ENCODE results near the gene ORM1. TPM values are rescaled to one million over a fixed set of nuclear protein-coding genes. Genes with fewer than 3 reads are reported as not detected.

Gene ORM1
- total RNA-seq, 6 experiments from 2014 or later, result 11,577 to 28,471 (median 22,756) TPM

GRCh38 chr9:114336157-114336556 lies 13.3 kb downstream of the ORM1 start:
- H3K36me3 ChIP-seq, result peaks cover 0 to 21% (median 3%) of the 10 kb centered on the region in 4 donors
- no peak for DNase-seq
- TF ChIP-seq CTCF (IDR thresholded peaks at IDR 0.05) (no peak), POLR2A (IDR thresholded peaks at IDR 0.05) (no peak)
- H3K9me3 ChIP-seq, result no peaks in the 10 kb centered on the region
- no peak for ATAC-seq
- intact Hi-C loops (cut with DNase I), result no loop called here
- no peak overlapping the region for H3K4me3 ChIP-seq
- H3K4me1 ChIP-seq, result no peaks in the 10 kb centered on the region
- H3K27me3 ChIP-seq, result no peaks in the 10 kb centered on the region
- 78% methylated on average over 9 of the region's 10 CpGs for WGBS (ENCODE audit: insufficient coverage, low coverage, low lambda C conversion rate, missing lambda C conversion rate)
- H3K27ac ChIP-seq, result no peak overlapping the region

- peaks cover 0 to 26% (median 1%) of the 10 kb centered on the region in 4 donors for H3K36me3 ChIP-seq
- DNase-seq (no peak), ATAC-seq (no peak)
- no peaks in the 10 kb centered on the region for H3K27me3 ChIP-seq
- intact Hi-C loops (cut with DNase I), result no loop called here
- H3K9me3 ChIP-seq, result no peaks in the 10 kb centered on the region
- no CpG with 5 or more reads among the region's 23 CpGs for WGBS (ENCODE audit: insufficient coverage, low coverage, low lambda C conversion rate, missing lambda C conversion rate)
- no peaks in the 10 kb centered on the region for H3K4me1 ChIP-seq
- no peak for TF ChIP-seq POLR2A (IDR thresholded peaks at IDR 0.05)
- TF ChIP-seq CTCF (IDR thresholded peaks at IDR 0.05), result no peak
- no peak overlapping the region for H3K27ac ChIP-seq
- no peak overlapping the region for H3K4me3 ChIP-seq
Measured at GRCh38 chr9:114336699-114337395, 13.9 kb downstream of the ORM1 start.

- 100% methylated on average over 1 of the region's 2 CpGs for whole genome bisulfite sequencing (ENCODE audit: insufficient coverage, low coverage, low lambda C conversion rate, missing lambda C conversion rate)
- DNase-seq (no peak), ATAC-seq (no peak)
- Histone ChIP-seq H3K36me3 (peaks cover 0 to 38% (median 1%) of the 10 kb centered on the region in 4 donors), H3K4me3 (no peak overlapping the region), H3K4me1 (no peaks in the 10 kb centered on the region), H3K27ac (no peak overlapping the region), H3K27me3 (no peaks in the 10 kb centered on the region), H3K9me3 (no peaks in the 10 kb centered on the region)
- TF ChIP-seq POLR2A (IDR thresholded peaks at IDR 0.05) (no peak), CTCF (IDR thresholded peaks at IDR 0.05) (no peak)
- intact Hi-C loops (cut with DNase I), result no loop called here
Measured at GRCh38 chr9:114338187-114338586, 15.3 kb downstream of the ORM1 start.

- peaks cover 0 to 49% (median 4%) of the 10 kb centered on the region in 4 donors for H3K36me3 ChIP-seq
- DNase-seq, result peak in 1 of 3 donors; percentile 58
- H3K4me1 ChIP-seq, result no peaks in the 10 kb centered on the region
- no peak overlapping the region for H3K27ac ChIP-seq
- peak; percentile 61 to 78 (median 72) for ATAC-seq
- WGBS (ENCODE audit: insufficient coverage, low coverage, low lambda C conversion rate, missing lambda C conversion rate), result 0% methylated on average over 1 of the region's 16 CpGs
- intact Hi-C loops (cut with DNase I), result no loop called here
- H3K4me3 ChIP-seq, result no peak overlapping the region
- H3K27me3 ChIP-seq, result no peaks in the 10 kb centered on the region
- H3K9me3 ChIP-seq, result no peaks in the 10 kb centered on the region
- TF ChIP-seq POLR2A (IDR thresholded peaks at IDR 0.05) (no peak), CTCF (IDR thresholded peaks at IDR 0.05) (peak; percentile 80 to 92 (median 84))
Measured at GRCh38 chr9:114339130-114339908, 16.4 kb downstream of the ORM1 start.

Measured in right lobe of liver (tissue), 6 donors.